DOHH2 (cell line): ENCODE results near the gene FGF11.

ENCODE experiments used
- H3F3A ChIP-seq: fragments of 200-600 bp; sonication (generic), shearing (Covaris generic); 2 replicates; pipeline ENCODE4 v1.6.0; 2016; ENCODE audit warnings: antibody characterized with exemption, mild to moderate bottlenecking; ENCODE audit not compliant: control insufficient read depth, insufficient read depth
- H3K27ac ChIP-seq: fragments of 200-600 bp; sonication (generic); 2 replicates; pipeline ENCODE4 v1.5.1; 2014; ENCODE audit warnings: low read depth, mild to moderate bottlenecking, low read length, moderate library complexity
- H3K27me3 ChIP-seq: fragments of 200-600 bp; sonication (generic); 2 replicates; pipeline ENCODE4 v1.6.1; 2014; ENCODE audit warnings: mild to moderate bottlenecking, low read length, mixed read lengths; ENCODE audit not compliant: control insufficient read depth
- H3K36me3 ChIP-seq: fragments of 200-600 bp; sonication (generic); 2 replicates; pipeline ENCODE4 v1.6.1; 2014; ENCODE audit warnings: mild to moderate bottlenecking, low read length, moderate library complexity, mixed read lengths; ENCODE audit not compliant: control insufficient read depth
- H3K4me1 ChIP-seq: fragments of 200-600 bp; sonication (generic); 2 replicates; pipeline ENCODE4 v1.6.1; 2014; ENCODE audit warnings: mild to moderate bottlenecking, low read length, mixed read lengths; ENCODE audit not compliant: control insufficient read depth
- H3K4me2 ChIP-seq: fragments of 200-600 bp; sonication (generic); 2 replicates; pipeline ENCODE4 v1.6.0; 2014; ENCODE audit warnings: mild to moderate bottlenecking, low read length, moderate library complexity
- H3K4me3 ChIP-seq: fragments of 200-600 bp; sonication (generic); 2 replicates; pipeline ENCODE4 v1.5.1; 2014; ENCODE audit warnings: mild to moderate bottlenecking, low read length, mixed read lengths
- H3K79me2 ChIP-seq: fragments of 200-600 bp; sonication (generic); 2 replicates; pipeline ENCODE4 v1.6.1; 2014; ENCODE audit warnings: mild to moderate bottlenecking, low read length, mixed read lengths; ENCODE audit not compliant: control insufficient read depth
- H3K9me2 ChIP-seq: fragments of 200-600 bp; sonication (generic); replicated peaks from 2 replicates; pipeline ENCODE4 v1.6.1; 2014; ENCODE audit warnings: mild to moderate bottlenecking, low read length, mixed read lengths; ENCODE audit not compliant: control insufficient read depth
- H3K9me3 ChIP-seq: fragments of 200-600 bp; sonication (generic); 2 replicates; pipeline ENCODE4 v1.6.1; 2014; ENCODE audit warnings: antibody characterized with exemption, low read length, mixed read lengths; ENCODE audit not compliant: control insufficient read depth, insufficient read depth
- H4K20me1 ChIP-seq: fragments of 200-600 bp; sonication (generic); 2 replicates; pipeline ENCODE4 v1.6.0; 2014; ENCODE audit warnings: low read depth, mild to moderate bottlenecking, antibody characterized with exemption, low read length, moderate library complexity; ENCODE audit not compliant: control insufficient read depth, insufficient read depth
- EZH2phosphoT487 ChIP-seq: fragments of 200-600 bp; sonication (generic); IDR thresholded peaks from 2 replicates; pipeline ENCODE4 v1.6.1; 2017; ENCODE audit warnings: borderline replicate concordance, mild to moderate bottlenecking, antibody characterized with exemption, low read length, moderate library complexity, mixed read lengths
- TF ChIP-seq, protein P1 (sequence below): fragments of 200-600 bp; sonication (generic); IDR thresholded peaks from one replicate; pipeline ENCODE4 v1.5.1; 2014; ENCODE audit warnings: antibody characterized with exemption, mild to moderate bottlenecking, low read depth, low read length; ENCODE audit not compliant: poor library complexity, severe bottlenecking

FGF11 gene

DNA sequence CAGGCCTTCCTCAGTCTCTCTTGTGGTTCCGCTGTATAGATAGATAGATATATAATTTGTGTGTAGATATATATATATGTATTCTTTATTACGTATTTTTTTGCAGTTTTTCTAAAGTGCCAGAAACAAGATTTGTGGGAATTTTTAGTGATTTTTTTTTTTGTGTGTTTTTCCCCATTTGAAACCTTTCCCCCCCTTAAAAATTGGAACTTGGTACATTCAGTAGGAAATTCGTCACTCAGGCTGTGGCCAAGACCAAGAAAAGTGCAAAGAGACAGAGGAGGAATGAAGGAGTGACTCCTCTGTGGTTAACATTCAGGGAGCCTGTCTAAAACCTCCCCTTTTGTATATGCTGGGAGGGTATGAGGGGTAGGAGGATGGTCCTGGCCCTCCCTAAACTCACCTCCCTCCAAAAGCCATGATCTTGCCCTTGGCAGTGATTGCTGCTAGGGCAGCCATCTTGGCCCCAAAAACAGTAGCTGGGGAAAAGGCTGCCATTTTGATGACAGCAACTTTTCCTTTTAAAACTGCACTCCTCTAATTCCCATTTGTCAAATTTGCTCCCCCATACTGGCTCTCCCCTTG is 20.7 kb downstream of the FGF11 start:
- Histone ChIP-seq H3K27ac (no peak overlapping the region), H3K4me1 (peaks cover 10% of the 10 kb centered on the region), H3K36me3 (no peaks in the 10 kb centered on the region), H3K9me3 (no peaks in the 10 kb centered on the region), H3K79me2 (peaks cover 5% of the 10 kb centered on the region; the same call in 1 of the 2 replicates), H4K20me1 (no peaks in the 10 kb centered on the region), H3K27me3 (no peaks in the 10 kb centered on the region), H3K4me2 (no peak overlapping the region), H3K4me3 (no peak overlapping the region), H3K9me2 (no peaks in the 10 kb centered on the region), H3F3A (0 out of 2 replicates have a peak, but pooled peaks cover 5% of the 10 kb centered on the region)
- TF ChIP-seq, protein P1, sequence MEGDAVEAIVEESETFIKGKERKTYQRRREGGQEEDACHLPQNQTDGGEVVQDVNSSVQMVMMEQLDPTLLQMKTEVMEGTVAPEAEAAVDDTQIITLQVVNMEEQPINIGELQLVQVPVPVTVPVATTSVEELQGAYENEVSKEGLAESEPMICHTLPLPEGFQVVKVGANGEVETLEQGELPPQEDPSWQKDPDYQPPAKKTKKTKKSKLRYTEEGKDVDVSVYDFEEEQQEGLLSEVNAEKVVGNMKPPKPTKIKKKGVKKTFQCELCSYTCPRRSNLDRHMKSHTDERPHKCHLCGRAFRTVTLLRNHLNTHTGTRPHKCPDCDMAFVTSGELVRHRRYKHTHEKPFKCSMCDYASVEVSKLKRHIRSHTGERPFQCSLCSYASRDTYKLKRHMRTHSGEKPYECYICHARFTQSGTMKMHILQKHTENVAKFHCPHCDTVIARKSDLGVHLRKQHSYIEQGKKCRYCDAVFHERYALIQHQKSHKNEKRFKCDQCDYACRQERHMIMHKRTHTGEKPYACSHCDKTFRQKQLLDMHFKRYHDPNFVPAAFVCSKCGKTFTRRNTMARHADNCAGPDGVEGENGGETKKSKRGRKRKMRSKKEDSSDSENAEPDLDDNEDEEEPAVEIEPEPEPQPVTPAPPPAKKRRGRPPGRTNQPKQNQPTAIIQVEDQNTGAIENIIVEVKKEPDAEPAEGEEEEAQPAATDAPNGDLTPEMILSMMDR = no peak
- no peak for TF ChIP-seq EZH2phosphoT487

DNA sequence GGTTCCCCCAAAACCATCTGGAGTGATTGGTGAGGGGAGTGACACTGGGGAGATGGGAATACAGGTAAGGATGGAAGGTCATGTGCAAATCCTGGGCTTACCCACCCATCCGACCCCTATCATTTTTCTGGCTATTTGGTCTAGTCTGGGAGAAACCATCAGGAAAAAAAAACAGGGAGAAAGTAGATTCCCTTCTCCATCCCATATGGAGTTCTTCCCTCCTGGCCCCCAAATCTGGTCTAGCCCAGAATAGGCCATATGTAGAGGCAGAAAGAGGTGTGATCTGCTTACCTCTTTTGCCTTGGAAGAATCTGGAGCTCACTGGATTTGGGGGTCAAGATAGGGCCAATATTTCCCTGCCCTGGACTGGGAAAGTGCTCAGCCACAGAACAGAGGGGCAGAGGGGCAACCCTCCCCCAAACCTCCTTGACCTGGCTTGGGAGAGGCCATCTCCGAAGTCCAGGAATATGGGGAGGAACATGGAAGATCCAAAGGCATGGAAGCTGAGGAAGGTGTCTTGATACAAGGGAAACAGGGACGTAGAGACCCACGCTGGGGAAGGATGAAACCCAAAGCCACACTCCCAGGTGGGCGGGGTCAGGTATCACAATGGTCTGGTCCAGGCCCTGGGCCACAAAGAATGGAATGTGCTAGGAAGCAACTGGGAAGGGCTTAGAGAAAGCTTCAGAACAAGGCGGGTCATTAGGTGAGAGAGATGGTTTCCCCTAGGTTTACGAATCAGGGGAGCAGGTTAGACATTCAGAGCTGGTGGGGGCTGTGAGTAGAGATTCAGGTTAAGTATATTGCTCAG is 21.7 kb downstream of the FGF11 start:
- H3K27me3 ChIP-seq = no peaks in the 10 kb centered on the region
- H3K27ac ChIP-seq = no peak overlapping the region
- H3K9me3 ChIP-seq = no peaks in the 10 kb centered on the region
- no peaks in the 10 kb centered on the region for H4K20me1 ChIP-seq
- no peaks in the 10 kb centered on the region for H3K36me3 ChIP-seq
- no peak overlapping the region for H3K4me2 ChIP-seq
- peaks cover 5% of the 10 kb centered on the region; the same call in 1 of the 2 replicates for H3K79me2 ChIP-seq
- TF ChIP-seq, protein P1 = no peak
- TF ChIP-seq EZH2phosphoT487 = no peak
- peaks cover 8% of the 10 kb centered on the region for H3K4me1 ChIP-seq
- H3K4me3 ChIP-seq = no peak overlapping the region
- H3F3A ChIP-seq = 0 out of 2 replicates have a peak, but pooled peaks cover 5% of the 10 kb centered on the region
- no peaks in the 10 kb centered on the region for H3K9me2 ChIP-seq

DNA sequence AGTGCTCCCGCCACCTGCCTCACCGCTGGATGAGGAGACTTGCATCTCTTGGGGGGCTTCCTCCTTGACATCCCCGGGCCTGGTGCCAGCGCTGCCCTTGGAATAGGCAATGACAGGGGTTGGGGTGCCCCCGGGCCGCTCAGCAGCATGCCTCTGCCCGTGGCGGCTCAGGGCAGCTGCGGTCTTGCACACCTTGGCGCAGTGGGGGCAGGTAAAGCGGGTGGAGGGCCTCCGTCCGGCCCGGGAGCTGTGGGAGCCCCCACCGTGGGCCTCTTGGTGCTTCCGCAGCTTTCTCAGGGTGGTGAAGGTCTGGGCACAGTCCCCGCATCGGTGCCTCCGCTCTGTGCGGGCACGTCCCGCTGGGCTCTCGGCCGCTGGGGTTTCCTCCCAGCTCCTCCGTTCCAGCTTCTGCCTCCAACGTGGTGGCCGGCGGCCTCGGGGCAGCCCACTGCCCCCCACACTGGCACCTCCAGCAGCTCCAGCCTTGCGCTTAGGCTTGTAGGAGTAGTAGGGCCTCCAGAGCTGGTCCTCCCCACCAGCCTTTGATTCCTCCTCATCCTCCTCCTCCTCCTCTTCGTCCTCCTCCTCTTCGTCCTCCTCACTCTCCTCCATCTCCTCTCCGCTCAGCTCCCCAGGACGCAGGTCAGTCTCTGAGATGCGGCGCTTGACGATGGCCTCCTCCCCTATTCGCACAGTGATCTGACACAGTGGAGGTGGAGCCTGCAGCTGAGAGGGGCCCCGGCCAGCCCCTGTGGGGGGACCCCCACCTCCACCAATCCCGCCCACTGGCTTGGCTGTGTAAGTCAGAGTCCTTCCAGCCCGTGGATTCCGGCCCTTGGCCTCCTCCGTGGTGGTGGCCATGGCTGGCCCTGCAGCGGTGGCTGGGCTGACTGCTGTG is 23.4 kb downstream of the FGF11 start:
- Histone ChIP-seq H3K27ac (no peak overlapping the region), H3K9me3 (no peaks in the 10 kb centered on the region), H3K79me2 (peaks cover 7% of the 10 kb centered on the region), H4K20me1 (no peaks in the 10 kb centered on the region), H3K4me1 (peaks cover 18% of the 10 kb centered on the region), H3K27me3 (no peaks in the 10 kb centered on the region), H3K4me3 (no peak overlapping the region), H3F3A (0 out of 2 replicates have a peak, but pooled peaks cover 2% of the 10 kb centered on the region), H3K9me2 (no peaks in the 10 kb centered on the region), H3K4me2 (no peak overlapping the region), H3K36me3 (no peaks in the 10 kb centered on the region; the same call in 1 of the 2 replicates)
- TF ChIP-seq, protein P1 = no peak
- TF ChIP-seq EZH2phosphoT487 = no peak
